PFSK-1 (cell line): ENCODE measurements around the gene ATRN.

ENCODE experiments used
- FOXP2 ChIP-seq: optimal IDR thresholded peaks from 2 replicates; pipeline ENCODE3; 2011; ENCODE audit warnings: borderline replicate concordance, control low read depth, inconsistent platforms; ENCODE audit not compliant: insufficient read depth; ENCODE audit errors: extremely low read length, extremely low read depth
- POLR2AphosphoS5 ChIP-seq: IDR thresholded peaks from 2 replicates; pipeline ENCODE4 v1.6.1; 2012; ENCODE audit warnings: low read depth, mild to moderate bottlenecking, control low read depth, low read length, moderate library complexity
- REST ChIP-seq, 2 experiments: IDR thresholded peaks; 2 replicates each; pipeline versions ENCODE4 v1.6.1 to v1.8.0; 2011 to 2012; ENCODE audit warnings: low read depth in 2 of 2, low read length in 2 of 2, control low read depth in 1 of 2, inconsistent platforms in 1 of 2, mild to moderate bottlenecking in 1 of 2, moderate library complexity in 1 of 2; ENCODE audit not compliant: insufficient read depth in 1 of 2
- SIN3A ChIP-seq: IDR thresholded peaks from 2 replicates; pipeline ENCODE4 v1.6.1; 2012; ENCODE audit warnings: mild to moderate bottlenecking, low read length, moderate library complexity, borderline replicate concordance; ENCODE audit not compliant: insufficient read depth
- TAF1 ChIP-seq: IDR thresholded peaks from 2 replicates; pipeline ENCODE4 v1.6.1; 2012; ENCODE audit warnings: low read length, control low read depth, borderline replicate concordance; ENCODE audit not compliant: insufficient read depth

The ATRN gene

GRCh38 chr20:3689978-3690377, 219.2 kb downstream of the ATRN start:
- TF ChIP-seq FOXP2 (no peak), SIN3A (no peak), TAF1 (no peak), REST (IDR thresholded peaks at IDR 0.05; ENCODE audit: insufficient read depth in 1 of 2, low read depth in 2 of 2, low read length in 2 of 2) (no peak), POLR2AphosphoS5 (no peak)

- TF ChIP-seq POLR2AphosphoS5 (no peak), REST (IDR thresholded peaks at IDR 0.05; ENCODE audit: insufficient read depth in 1 of 2, low read depth in 2 of 2, low read length in 2 of 2) (no peak), FOXP2 (no peak), SIN3A (no peak), TAF1 (no peak)
These were observed 219.6 kb downstream of the ATRN start for GRCh38 chr20:3690413-3690812.

GRCh38 chr20:3691306-3691705, 220.5 kb downstream of the ATRN start:
- TF ChIP-seq FOXP2 (no peak), SIN3A (no peak), POLR2AphosphoS5 (no peak), TAF1 (no peak), REST (IDR thresholded peaks at IDR 0.05; ENCODE audit: insufficient read depth in 1 of 2, low read depth in 2 of 2, low read length in 2 of 2) (no peak)

GRCh38 chr20:3691897-3692296, 221.1 kb downstream of the ATRN start:
- no peak for TF ChIP-seq SIN3A
- no peak for TF ChIP-seq TAF1
- TF ChIP-seq REST (IDR thresholded peaks at IDR 0.05; ENCODE audit: insufficient read depth in 1 of 2, low read depth in 2 of 2, low read length in 2 of 2): no peak
- TF ChIP-seq POLR2AphosphoS5: no peak
- no peak for TF ChIP-seq FOXP2

GRCh38 chr20:3692706-3693294, 222.0 kb downstream of the ATRN start:
- TF ChIP-seq TAF1 (no peak), FOXP2 (no peak), POLR2AphosphoS5 (no peak), SIN3A (no peak), REST (IDR thresholded peaks at IDR 0.05; ENCODE audit: insufficient read depth in 1 of 2, low read depth in 2 of 2, low read length in 2 of 2) (no peak)
